ENCODE data around the gene CEP104. TPM values are rescaled to one million over a fixed set of nuclear protein-coding genes. Genes with fewer than 3 reads are reported as not detected.

The CEP104 gene
- total RNA-seq, 1 donor from 2014 or later: 27.5 TPM

- DNase-seq (ENCODE audit: low spot score) (no peak), ATAC-seq (no peak)
Observed at GRCh38 chr1:3767328-3767925, 89.6 kb downstream of the CEP104 start.

- DNase-seq (ENCODE audit: low spot score): no peak
- no peak for ATAC-seq
Observed at GRCh38 chr1:3763351-3764125, 93.5 kb downstream of the CEP104 start.

GRCh38 chr1:3762873-3763228, 94.2 kb downstream of the CEP104 start:
- DNase-seq (ENCODE audit: low spot score) (no peak), ATAC-seq (no peak)

GRCh38 chr1:3762151-3762872, 94.7 kb downstream of the CEP104 start:
- no peak for ATAC-seq
- no peak for DNase-seq (ENCODE audit: low spot score)

Other genes with a start within 250 kb of the CEP104 start
- 6.9 TPM for gene MEGF6, start 245.7 kb downstream of the CEP104 start, total RNA-seq
- 49.9 TPM for gene TPRG1L, start 232.2 kb downstream of the CEP104 start, total RNA-seq
- gene WRAP73, start 207.1 kb downstream of the CEP104 start, total RNA-seq: 8.9 TPM
- 0.08 TPM for gene TP73, start 204.7 kb downstream of the CEP104 start, total RNA-seq
- not detected for gene CCDC27, start 104.8 kb downstream of the CEP104 start, total RNA-seq
- 4.9 TPM for gene SMIM1, start 84.5 kb downstream of the CEP104 start, total RNA-seq
- 27.5 TPM for gene LRRC47, start 60.7 kb downstream of the CEP104 start, total RNA-seq
- gene DFFB, start 265 bp upstream of the CEP104 start, total RNA-seq: 3.1 TPM
- 11.0 TPM for gene C1orf174, start 43.1 kb upstream of the CEP104 start, total RNA-seq

Measured in left lobe of liver (tissue), 2 donors.